HEK293 (cell line): ENCODE results near the gene SLC25A38.

Experiments
- ZFP41 ChIP-seq: fragments of 450-650 bp; formaldehyde crosslinking; IDR thresholded peaks from 2 replicates; pipeline ENCODE4 v1.5.1; 2016; ENCODE audit warnings: missing biosample characterization, missing genetic modification characterization, borderline replicate concordance
- ZNF121 ChIP-seq: fragments of 450-650 bp; formaldehyde crosslinking; IDR thresholded peaks from 2 replicates; pipeline ENCODE4 v1.5.1; 2016; ENCODE audit warnings: missing biosample characterization, missing genetic modification characterization

- no peak for TF ChIP-seq ZFP41
- no peak for TF ChIP-seq ZNF121
Measured at GRCh38 chr3:39398700-39399099, 15.5 kb downstream of the SLC25A38 start.
